K562 (cell line): ENCODE data around the gene ASIC1. TPM values are rescaled to one million over a fixed set of nuclear protein-coding genes. Genes with fewer than 3 reads are reported as not detected.

Experiments
- ATAC-seq: fragments of 200-7000 bp; cut with Tn5 transposase; 3 replicates; pipeline ENCODE4 v1.9.1; 2020; ENCODE audit warnings: moderate library complexity
- BruUV-seq: library from RNA; stranded (reverse); fragments of 400-500 nt; replicated peaks from 2 replicates; lab custom pipeline; 2021; lab: Mats Ljungman, UMichigan
- CTCF ChIA-PET: fragments of 300-600 bp; formaldehyde crosslinking; extraction: SDS; loops from one replicate; lab custom pipeline; 2021; ENCODE audit warnings: low intra/inter-chr PET ratio; lab: Yijun Ruan, JAX
- POLR2A ChIA-PET: fragments of 300-600, 350-650 bp; sonication (Branson Sonifier 250); formaldehyde crosslinking; extraction: SDS; loops from one replicate; lab custom pipeline; 2021; ENCODE audit warnings: antibody characterized with exemption, inconsistent platforms; lab: Yijun Ruan, JAX
- DNase-seq, 4 experiments: peaks; one replicate each; pipeline versions ENCODE4 v3.0.0 to v3.0.0-alpha.2; 2011 to 2018; ENCODE audit warnings: low spot score in 3 of 4, mixed read lengths in 3 of 4; ENCODE audit errors: extremely low read depth in 1 of 4
- FAIRE-seq: peaks from 2 replicates; lab custom pipeline; 2011; peaks lifted over from hg19 to GRCh38; lab: Jason Lieb, UNC
- H2AFZ ChIP-seq: 2 replicates; pipeline ENCODE4 v1.6.0; 2011; ENCODE audit warnings: low read depth, low read length, control low read depth, inconsistent platforms
- H3K27ac ChIP-seq: fragments of 200-600 bp; 3 replicates; pipeline ENCODE4 v1.8.0; 2011; ENCODE audit warnings: low read depth, mild to moderate bottlenecking, control low read depth, inconsistent platforms, low read length, moderate library complexity, mixed read lengths; ENCODE audit errors: extremely low read depth
- H3K27me3 ChIP-seq, 2 experiments: fragments of 300-600 bp in 1 of 2; 2 replicates in 1 of 2; 3 replicates in 1 of 2; pipeline versions ENCODE4 v1.6.0 to v1.8.0; 2011; ENCODE audit warnings: inconsistent platforms in 2 of 2, low read length in 2 of 2, mild to moderate bottlenecking in 1 of 2, mixed read lengths in 1 of 2, moderate library complexity in 1 of 2; ENCODE audit not compliant: control insufficient read depth in 2 of 2, insufficient read depth in 2 of 2
- H3K36me3 ChIP-seq: fragments of 300-600 bp; 3 replicates; pipeline ENCODE4 v1.8.0; 2011; ENCODE audit warnings: mild to moderate bottlenecking, low read length, inconsistent platforms; ENCODE audit not compliant: control insufficient read depth, insufficient read depth
- H3K4me1 ChIP-seq, 2 experiments: fragments of 200-600 bp in 1 of 2; replicated peaks in 1 of 2; 2 replicates in 1 of 2; 3 replicates in 1 of 2; pipeline versions ENCODE4 v1.5.1 to v1.8.0; 2011; ENCODE audit warnings: inconsistent platforms in 2 of 2, low read length in 2 of 2, mild to moderate bottlenecking in 1 of 2, mixed read lengths in 1 of 2, moderate library complexity in 1 of 2; ENCODE audit not compliant: control insufficient read depth in 2 of 2, insufficient read depth in 2 of 2
- H3K4me2 ChIP-seq: 2 replicates; pipeline ENCODE4 v1.6.1; 2011; ENCODE audit warnings: low read length, control low read depth, inconsistent platforms, mixed read lengths; ENCODE audit not compliant: insufficient read depth
- H3K4me3 ChIP-seq: fragments of 200-600 bp; sonication (generic), shearing (Covaris generic); 2 replicates; pipeline ENCODE4 v1.5.1; 2016; ENCODE audit warnings: control low read depth, inconsistent platforms
- H3K79me2 ChIP-seq: fragments of 200-600 bp; 3 replicates; pipeline ENCODE4 v1.8.0; 2011; ENCODE audit warnings: low read length, inconsistent platforms; ENCODE audit not compliant: control insufficient read depth, insufficient read depth
- H3K9ac ChIP-seq, 2 experiments: 2 replicates each; pipeline versions ENCODE4 v1.6.0 to v1.6.1; 2011; ENCODE audit warnings: low read depth in 2 of 2, low read length in 2 of 2, control low read depth in 1 of 2, inconsistent platforms in 1 of 2, mild to moderate bottlenecking in 1 of 2, mixed read lengths in 1 of 2; ENCODE audit not compliant: insufficient read depth in 1 of 2
- H3K9me1 ChIP-seq: one replicate; pipeline ENCODE4 v1.6.0; 2011; ENCODE audit warnings: inconsistent platforms, mild to moderate bottlenecking, low read length, moderate library complexity; ENCODE audit not compliant: control insufficient read depth, insufficient read depth
- H3K9me3 ChIP-seq: replicated peaks from 2 replicates; pipeline ENCODE4 v1.5.1; 2011; ENCODE audit warnings: low read depth, low read length, inconsistent platforms; ENCODE audit not compliant: control insufficient read depth, insufficient read depth
- H4K20me1 ChIP-seq: replicated peaks from 2 replicates; pipeline ENCODE4 v1.6.1; 2011; ENCODE audit warnings: low read length, inconsistent platforms, mixed read lengths; ENCODE audit not compliant: control insufficient read depth, insufficient read depth
- ATF3 ChIP-seq, 2 experiments: fragments of 450-650 bp in 1 of 2; sonication (generic) in 1 of 2; formaldehyde crosslinking in 1 of 2; IDR thresholded peaks in 1 of 2; conservative IDR thresholded peaks in 1 of 2; 2 replicates each; pipeline versions ENCODE4 v1.6.1 to v1.8.1; 2016 to 2023; ENCODE audit warnings: mild to moderate bottlenecking in 2 of 2, moderate library complexity in 2 of 2, inconsistent platforms in 1 of 2, missing genetic modification reagents in 1 of 2
- CEBPG ChIP-seq, 3 experiments: fragments of 200-800 bp in 1 of 3; sonication (Bioruptor generic) in 1 of 3; sonication (generic) in 1 of 3; formaldehyde crosslinking in 1 of 3; IDR thresholded peaks in 2 of 3; conservative IDR thresholded peaks in 1 of 3; 2 replicates each; pipeline versions ENCODE4 v1.6.1 to v1.8.0; 2016 to 2022; ENCODE audit warnings: missing compliant biosample characterization in 2 of 3, missing genetic modification characterization in 2 of 3, mild to moderate bottlenecking in 1 of 3, missing genetic modification reagents in 1 of 3
- CUX1 ChIP-seq: fragments of 200-800 bp; sonication (Bioruptor generic); IDR thresholded peaks from 2 replicates; pipeline ENCODE4 v1.6.1; 2016; ENCODE audit warnings: missing genetic modification characterization, missing compliant biosample characterization
- ELF1 ChIP-seq: fragments of 200-800 bp; sonication (Bioruptor generic); IDR thresholded peaks from 2 replicates; pipeline ENCODE4 v1.6.1; 2016; ENCODE audit warnings: missing genetic modification characterization, missing compliant biosample characterization
- WGBS: fragments of 100-300 bp; shearing (Covaris generic); methylation state at CpG from one replicate; pipeline ENCODE4 v1.1.6; 2016; ENCODE audit warnings: low coverage, mixed read lengths; ENCODE audit not compliant: insufficient coverage; ENCODE audit errors: missing lambda C conversion rate; 5-methylcytosine and 5-hydroxymethylcytosine counted together
- in situ Hi-C: fragments of 300-500 bp; cut with MboI; formaldehyde crosslinking; loops from 4 replicates; pipeline ENCODE4 v1.15.0; 2018; ENCODE audit warnings: inconsistent platforms, mixed read lengths
- intact Hi-C: fragments of 100-400 bp; cut with micrococcal nuclease; formaldehyde crosslinking; loops from 2 replicates; pipeline ENCODE4 v1.14.2; 2022
- polyA plus RNA-seq, 8 experiments: library from polyadenylated mRNA; depleted of rRNA in 4 of 8; stranded (reverse) in 5 of 8; unstranded in 3 of 8; fragments of >200 nt; fragmentation: Nextera tagmentation in 2 of 8; fragmentation: Illumina TruSeq in 1 of 8; extraction: Ambion mirVana in 2 of 8; extraction: Trizol in 1 of 8; gene quantifications; 2 replicates each; pipeline versions ENCODE4 v1.2.1 to v1.2.3, GENCODE V29; 2011 to 2014; ENCODE audit warnings: inconsistent platforms in 1 of 8, missing spikeins in 1 of 8
- total RNA-seq, 7 experiments: library from RNA; depleted of rRNA in 6 of 7; stranded (reverse); fragments of >200 nt in 6 of 7; fragmentation: Illumina TruSeq in 2 of 7; extraction: Trizol in 2 of 7; gene quantifications; 2 replicates each; pipeline versions ENCODE4 v1.2.1 to v1.2.3, GENCODE V29; 2011 to 2021; ENCODE audit warnings: low replicate concordance in 1 of 7

ASIC1 gene
- total and polyA plus RNA-seq, 9 of the 15 experiments (the other 6 are each of a cell fraction or from before 2014, with no cell fraction given) = 0.01 to 1.7 (median 0.45) TPM

- in situ Hi-C loops = loop anchor here (5.0 kb wide), 2 partner anchors 94 to 199 kb away; partner anchors contain the start of gene AQP6
- no peak for FAIRE-seq
These were observed 9.0 kb downstream of the ASIC1 start for GRCh38 chr12:50066402-50066801.

More at GRCh38 chr12:50066402-50066801, 9.0 kb downstream of the ASIC1 start:
- Histone ChIP-seq H3K9ac (no peak overlapping the region), H3K27me3 (peaks cover 3 to 46% of the 10 kb centered on the region in 2 experiments; a peak in 4 of 5 replicates), H3K4me2 (no peak overlapping the region), H3K79me2 (no peaks in the 10 kb centered on the region), H2AFZ (no peak overlapping the region), H3K27ac (no peak overlapping the region), H3K4me1 (peaks cover 9 to 10% of the 10 kb centered on the region in 2 experiments; a peak in 3 of 5 replicates)
- intact Hi-C loops = no loop called here
- no TSS peak for BruUV-seq
- peak; percentile 35 for TF ChIP-seq ATF3 (IDR thresholded peaks at IDR 0.05)
- TF ChIP-seq ATF3 (CRISPR knock-in tag; conservative IDR thresholded peaks at IDR 0.05) = no peak
- TF ChIP-seq CUX1 (CRISPR knock-in tag) = no peak
- TF ChIP-seq CEBPG (CRISPR knock-in tag; IDR thresholded peaks at IDR 0.05) = no peak
- 0 out of 4 replicates have a peak, but pooled peaks of 1 of the 2 experiments have one; percentile 24 for TF ChIP-seq CEBPG (tag; conservative IDR thresholded peaks at IDR 0.05 in 1 of 2, IDR thresholded peaks at IDR 0.05 in 1 of 2)
- no peak for TF ChIP-seq ELF1 (tag)
- TF ChIP-seq, all 486 proteins: peak for 2
- Histone ChIP-seq H3K9me1 (peaks cover 4% of the 10 kb centered on the region), H4K20me1 (no peaks in the 10 kb centered on the region; the same call in 1 of the 2 replicates), H3K36me3 (no peaks in the 10 kb centered on the region), H3K4me3 (no peak overlapping the region), H3K9me3 (no peaks in the 10 kb centered on the region)
- CTCF ChIA-PET = no interaction called here
- ATAC-seq (no peak), DNase-seq (no peak)
- POLR2A ChIA-PET = interaction anchor here (0.6 to 1.7 kb wide), 2 partner anchors 82 to 360 kb away, joined by 3 to 4 read pairs; no protein-coding TSS in a partner anchor
- WGBS = 1% methylated on average over 5 of the region's 5 CpGs
